D721Med (cell line): Measurements from ENCODE around the gene FUCA1.
A peak's percentile ranks its signal among the peaks of the same experiment; 100 is the strongest.
"Not testable (repeated sequence)": the region's sequence is repeated elsewhere in the genome, so short reads cannot be mapped to it uniquely, and the experiment has no call there.

Source experiments
- DNase-seq: peaks from one replicate; pipeline ENCODE4 v3.0.0; 2011; ENCODE audit warnings: low spot score; ENCODE audit not compliant: insufficient read length
- FAIRE-seq: peaks from 2 replicates; lab custom pipeline; 2011; peaks lifted over from hg19 to GRCh38; lab: Jason Lieb, UNC
- CTCF ChIP-seq: IDR thresholded peaks from 2 replicates; pipeline ENCODE4 v1.5.1; 2012; ENCODE audit warnings: mild to moderate bottlenecking, control low read depth; ENCODE audit not compliant: insufficient read depth; ENCODE audit errors: missing control alignments

Gene FUCA1

GRCh38 chr1:23838401-23838866 lies 29.7 kb downstream of the FUCA1 start:
- no peak for TF ChIP-seq CTCF
- DNase-seq (peak; percentile 18), FAIRE-seq (no peak)

GRCh38 chr1:23837908-23838307 lies 30.2 kb downstream of the FUCA1 start:
- DNase-seq (no peak), FAIRE-seq (no peak)
- no peak for TF ChIP-seq CTCF

- FAIRE-seq (no peak), DNase-seq (no peak)
- TF ChIP-seq CTCF = no peak
Observed at GRCh38 chr1:23836037-23836436, 32.1 kb downstream of the FUCA1 start.

- not testable (repeated sequence) for DNase-seq, FAIRE-seq
Observed at GRCh38 chr1:23834156-23834555, 33.9 kb downstream of the FUCA1 start.

- no peak for TF ChIP-seq CTCF
- DNase-seq (no peak), FAIRE-seq (no peak)
Observed at GRCh38 chr1:23827717-23828116, 40.4 kb downstream of the FUCA1 start.

GRCh38 chr1:23826590-23826989 lies 41.5 kb downstream of the FUCA1 start:
- DNase-seq, FAIRE-seq: not testable (repeated sequence)

- DNase-seq (no peak), FAIRE-seq (no peak)
- no peak for TF ChIP-seq CTCF
Observed at GRCh38 chr1:23825762-23826522, 42.1 kb downstream of the FUCA1 start.

GRCh38 chr1:23825076-23825761 lies 42.9 kb downstream of the FUCA1 start, which contains the start of gene HMGCL:
Gene HMGCL, minus strand, starts transcription at chr1:23825429. Its CDS starts 14 bp downstream, at chr1:23825415.
- peak; percentile 68 for DNase-seq

More at GRCh38 chr1:23825076-23825761, 42.9 kb downstream of the FUCA1 start, which contains the start of gene HMGCL:
- TF ChIP-seq CTCF = no peak
- no peak for FAIRE-seq
